Activated CD8-positive, alpha-beta T cell treated with anti-CD3 and anti-CD28 coated beads for 36 hours (primary cell): ENCODE data around the gene VWA3B. TPM values are rescaled to one million over a fixed set of nuclear protein-coding genes. Genes with fewer than 3 reads are reported as not detected.

Experiments used
- ATAC-seq: fragments of 200-7000 bp; cut with Tn5 transposase; one replicate; pipeline ENCODE4 v1.10.0; 2021; ENCODE audit warnings: mild to moderate bottlenecking, moderate library complexity
- CTCF ChIA-PET: fragments of 350-600 bp; sonication (Branson Sonifier 250); formaldehyde crosslinking; loops from one replicate; lab custom pipeline; 2021; ENCODE audit warnings: antibody characterized with exemption; lab: Charles Lee
- POLR2A ChIA-PET: fragments of 350-600 bp; sonication (Branson Sonifier 250); formaldehyde crosslinking; loops from one replicate; lab custom pipeline; 2021; ENCODE audit warnings: antibody characterized with exemption; lab: Charles Lee
- DNase-seq: peaks from one replicate; pipeline ENCODE4 v3.0.0-alpha.2; 2020
- H3K27ac Mint-ChIP-seq: one replicate; pipeline ENCODE4 v1.8.0; 2021; ENCODE audit warnings: mild to moderate bottlenecking, mixed read lengths
- H3K27me3 Mint-ChIP-seq: one replicate; pipeline ENCODE4 v1.8.0; 2021; ENCODE audit warnings: mixed read lengths
- H3K36me3 Mint-ChIP-seq: one replicate; pipeline ENCODE4 v1.8.0; 2021; ENCODE audit warnings: low read depth, mixed read lengths
- H3K4me1 Mint-ChIP-seq: one replicate; pipeline ENCODE4 v1.8.0; 2021; ENCODE audit warnings: low read depth, mixed read lengths
- H3K4me3 Mint-ChIP-seq: one replicate; pipeline ENCODE4 v1.8.0; 2021; ENCODE audit warnings: mild to moderate bottlenecking, moderate library complexity, mixed read lengths
- H3K9me3 Mint-ChIP-seq: one replicate; pipeline ENCODE4 v1.8.0; 2021; ENCODE audit warnings: mixed read lengths
- CTCF ChIP-seq: fragments of 200-600 bp; IDR thresholded peaks from one replicate; pipeline ENCODE4 v1.8.0; 2022; ENCODE audit warnings: antibody characterized with exemption, mild to moderate bottlenecking
- intact Hi-C: fragments of 100-400 bp; cut with micrococcal nuclease; formaldehyde crosslinking; loops from one replicate; pipeline ENCODE4 v1.10.0; 2022
- total RNA-seq, 2 experiments: library from RNA; stranded (reverse); gene quantifications; one replicate each; pipeline ENCODE4 v1.2.3, GENCODE V29; 2021

VWA3B gene
- total RNA-seq, 2 experiments from 2014 or later, result not detected

GRCh38 chr2:98282109-98282508 lies 195.1 kb downstream of the VWA3B start:
- CTCF ChIA-PET, result interaction anchor here (1.4 kb wide), 1 partner anchor 13 kb away, joined by 3 read pairs; no protein-coding TSS in a partner anchor

GRCh38 chr2:98293030-98293429 lies 206.1 kb downstream of the VWA3B start:
- no peak for TF ChIP-seq CTCF
- ChIA-PET CTCF (no interaction called here), POLR2A (no interaction called here)
- H3K4me1 Mint-ChIP-seq, result no peaks in the 10 kb centered on the region
- peaks cover 11% of the 10 kb centered on the region for H3K9me3 Mint-ChIP-seq
- H3K27me3 Mint-ChIP-seq, result peaks cover 32% of the 10 kb centered on the region
- peaks cover 3% of the 10 kb centered on the region for H3K36me3 Mint-ChIP-seq
- DNase-seq, result no peak
- no peak for ATAC-seq
- H3K27ac Mint-ChIP-seq, result no peak overlapping the region
- H3K4me3 Mint-ChIP-seq, result no peak overlapping the region
- intact Hi-C loops, result no loop called here

More at GRCh38 chr2:98282109-98282508, 195.1 kb downstream of the VWA3B start:
- Mint-ChIP-seq H3K27ac (no peak overlapping the region), H3K27me3 (peaks cover 36% of the 10 kb centered on the region), H3K9me3 (peaks cover 2% of the 10 kb centered on the region), H3K36me3 (no peaks in the 10 kb centered on the region), H3K4me1 (no peaks in the 10 kb centered on the region), H3K4me3 (no peak overlapping the region)
- intact Hi-C loops, result no loop called here
- no peak for TF ChIP-seq CTCF
- DNase-seq (no peak), ATAC-seq (no peak)
- POLR2A ChIA-PET, result no interaction called here

- peaks cover 29% of the 10 kb centered on the region for H3K27me3 Mint-ChIP-seq
- peaks cover 3% of the 10 kb centered on the region for H3K36me3 Mint-ChIP-seq
- H3K4me3 Mint-ChIP-seq, result no peak overlapping the region
- POLR2A ChIA-PET, result no interaction called here
- no peak for TF ChIP-seq CTCF
- H3K9me3 Mint-ChIP-seq, result peaks cover 9% of the 10 kb centered on the region
- DNase-seq (no peak), ATAC-seq (no peak)
- CTCF ChIA-PET, result no interaction called here
- no peaks in the 10 kb centered on the region for H3K4me1 Mint-ChIP-seq
- intact Hi-C loops, result no loop called here
- H3K27ac Mint-ChIP-seq, result no peak overlapping the region
Measured at GRCh38 chr2:98293931-98294687, 207.1 kb downstream of the VWA3B start.

- Mint-ChIP-seq H3K27ac (no peak overlapping the region), H3K4me3 (no peak overlapping the region), H3K36me3 (peaks cover 3% of the 10 kb centered on the region), H3K9me3 (peaks cover 8% of the 10 kb centered on the region), H3K4me1 (no peaks in the 10 kb centered on the region), H3K27me3 (peaks cover 27% of the 10 kb centered on the region)
- intact Hi-C loops, result no loop called here
- no peak for ATAC-seq
- POLR2A ChIA-PET, result no interaction called here
- CTCF ChIA-PET, result no interaction called here
- DNase-seq, result no peak
- no peak for TF ChIP-seq CTCF
Measured at GRCh38 chr2:98294711-98295110, 207.7 kb downstream of the VWA3B start.

GRCh38 chr2:98295275-98295674 lies 208.3 kb downstream of the VWA3B start:
- Mint-ChIP-seq H3K4me3 (no peak overlapping the region), H3K9me3 (peaks cover 2% of the 10 kb centered on the region), H3K27ac (no peak overlapping the region), H3K36me3 (no peaks in the 10 kb centered on the region), H3K4me1 (no peaks in the 10 kb centered on the region), H3K27me3 (peaks cover 23% of the 10 kb centered on the region)
- POLR2A ChIA-PET, result no interaction called here
- no peak for TF ChIP-seq CTCF
- ATAC-seq (no peak), DNase-seq (no peak)
- intact Hi-C loops, result no loop called here
- CTCF ChIA-PET, result no interaction called here
